Sigmoid colon (tissue), 7 donors: Measurements from ENCODE around the gene POU6F1. TPM values are rescaled to one million over a fixed set of nuclear protein-coding genes. Genes with fewer than 3 reads are reported as not detected.
A peak's percentile ranks its signal among the peaks of the same experiment; 100 is the strongest.

Experiments used
- DNase-seq: peaks from one replicate; pipeline ENCODE4 v3.0.0-alpha.2; 2019
- H3K27ac ChIP-seq, 4 donors: fragments of 200-600 bp; sonication (generic); one replicate each; pipeline ENCODE4 v1.5.1; 2016 to 2019; ENCODE audit warnings: mild to moderate bottlenecking in 1 of 4
- H3K27me3 ChIP-seq, 3 donors: fragments of 200-600 bp; sonication (generic); one replicate each; pipeline ENCODE4 v1.5.1; 2019; ENCODE audit warnings: mild to moderate bottlenecking in 1 of 3
- H3K36me3 ChIP-seq, 4 donors: fragments of 200-600 bp; sonication (generic); one replicate each; pipeline ENCODE4 v1.5.1; 2016 to 2019
- H3K4me1 ChIP-seq, 4 donors: fragments of 200-600 bp; sonication (generic); one replicate each; pipeline ENCODE4 v1.5.1; 2017 to 2019
- H3K4me3 ChIP-seq, 4 donors: fragments of 200-600 bp; sonication (generic); one replicate each; pipeline ENCODE4 v1.5.1; 2017 to 2019; ENCODE audit warnings: mild to moderate bottlenecking in 2 of 4, moderate library complexity in 1 of 4
- H3K9me3 ChIP-seq, 4 donors: fragments of 200-600 bp in 3 of 4; sonication (generic) in 3 of 4; one replicate each; pipeline versions ENCODE4 v1.5.1 to v1.6.1; 2013 to 2019
- CTCF ChIP-seq, 4 experiments: fragments of 450-650 bp in 3 of 4; fragments of 200-600 bp in 1 of 4; IDR thresholded peaks; one replicate each; pipeline ENCODE4 v1.5.1; 2016 to 2019; ENCODE audit warnings: antibody characterized with exemption in 4 of 4, mild to moderate bottlenecking in 3 of 4, moderate library complexity in 2 of 4
- EP300 ChIP-seq, 4 donors: sonication (generic); formaldehyde crosslinking; IDR thresholded peaks; one replicate each; pipeline ENCODE4 v1.6.1; 2017; ENCODE audit warnings: antibody characterized with exemption in 4 of 4
- POLR2A ChIP-seq, 2 donors: fragments of 450-650 bp; IDR thresholded peaks; one replicate each; pipeline ENCODE4 v1.6.1; 2016; ENCODE audit warnings: antibody characterized with exemption in 2 of 2, mild to moderate bottlenecking in 2 of 2, moderate library complexity in 2 of 2
- POLR2AphosphoS5 ChIP-seq, 4 donors: sonication (generic); formaldehyde crosslinking; IDR thresholded peaks; one replicate each; pipeline ENCODE4 v1.6.1; 2017; ENCODE audit warnings: antibody characterized with exemption in 4 of 4
- WGBS, 2 donors: extraction: QIAGEN DNeasy Blood & Tissue Kit; methylation state at CpG; one replicate each; pipeline ENCODE4 v1.1.7; 2013; 5-methylcytosine and 5-hydroxymethylcytosine counted together
- intact Hi-C: fragments of 100-400 bp; cut with DNase I; formaldehyde crosslinking; loops from one replicate; pipeline ENCODE4 v1.15.1; 2023
- polyA plus RNA-seq, 3 donors: library from polyadenylated mRNA; stranded (reverse); fragments of 200-250 nt; gene quantifications; one replicate each; pipeline ENCODE4 v1.2.3, GENCODE V29; 2013
- total RNA-seq, 4 donors: library from RNA; depleted of rRNA; stranded (reverse); fragments of >200 nt; gene quantifications; one replicate each; pipeline ENCODE4 v1.1.0, GENCODE V29; 2016
- donor health status: healthy with polysubstance abuse.
- donor health status: Bipolar disorder and iron deficiency.
- donor health status: healthy.

POU6F1 gene
- total and polyA plus RNA-seq, 7 donors: 1.2 to 15.8 (median 5.8) TPM

DNA sequence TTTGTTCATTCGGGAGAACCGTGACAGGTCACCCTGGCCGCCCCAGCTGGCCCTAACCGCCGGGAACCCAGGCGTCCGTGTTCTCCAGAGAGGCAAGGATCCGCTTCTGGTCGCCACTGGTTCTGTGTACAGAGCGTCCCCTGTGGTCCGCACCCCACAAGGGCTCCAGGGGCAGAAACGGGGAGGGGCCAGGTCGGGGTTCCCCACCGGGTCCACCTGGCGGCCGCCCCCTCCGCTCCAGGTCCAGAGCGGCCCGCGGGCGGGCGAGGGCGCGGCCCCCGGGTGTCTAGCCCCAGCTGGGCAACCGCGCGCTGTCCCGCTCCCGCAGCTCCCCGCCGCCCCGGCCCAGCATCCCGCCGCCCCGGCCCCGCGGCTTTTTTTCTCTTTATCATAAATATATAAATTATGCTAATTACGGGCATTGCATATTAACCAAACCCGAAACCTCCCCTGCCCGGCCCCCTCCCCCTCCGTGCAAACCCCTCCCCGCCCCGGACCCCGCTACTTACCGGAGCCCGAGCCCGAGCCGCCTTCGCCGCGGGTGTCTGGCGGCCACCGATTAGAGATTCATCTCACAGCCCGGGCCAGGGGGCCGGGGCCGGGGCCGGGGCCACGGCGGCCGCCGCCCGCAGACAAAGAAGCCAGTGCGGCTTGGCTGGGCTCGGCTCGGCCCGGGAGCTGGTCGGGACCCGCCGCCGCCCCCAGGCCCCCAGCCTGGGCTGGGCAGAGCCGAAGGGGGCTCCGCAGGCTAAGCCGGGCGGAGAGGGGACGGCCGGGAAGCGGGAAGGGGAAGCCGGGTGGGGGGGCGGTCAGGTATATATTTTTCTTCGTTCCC, 512 bp downstream of the POU6F1 start:
- peak in 3 of 4 donors; percentile 25 to 32 (median 32) for TF ChIP-seq POLR2AphosphoS5 (IDR thresholded peaks at IDR 0.05)
- TF ChIP-seq EP300 (IDR thresholded peaks at IDR 0.05): no peak
- peak in 1 of 4 experiments; percentile 10 for TF ChIP-seq CTCF (IDR thresholded peaks at IDR 0.05)
- intact Hi-C loops: loop anchor here (5.0 kb wide), 1 partner anchor 170 kb away; the partner anchor contains the start of gene LETMD1
- H3K4me1 ChIP-seq: peaks cover 0 to 25% (median 16%) of the 10 kb centered on the region in 4 donors
- DNase-seq: peak; percentile 83
- peak overlapping the region; percentile 89 to 98 (median 94) for H3K4me3 ChIP-seq
- H3K9me3 ChIP-seq: no peaks in the 10 kb centered on the region
- 1 to 2% methylated on average over 81 of the region's 81 CpGs for WGBS, 2 donors
- peak overlapping the region; percentile 98 to 100 (median 99) for H3K27ac ChIP-seq
- no peaks in the 10 kb centered on the region for H3K36me3 ChIP-seq
- no peaks in the 10 kb centered on the region for H3K27me3 ChIP-seq

GRCh38 chr12:51216642-51217041, 1.2 kb downstream of the POU6F1 start:
- WGBS, 2 donors: 61 to 70% methylated on average over 7 of the region's 7 CpGs
- peaks cover 0 to 25% (median 16%) of the 10 kb centered on the region in 4 donors for H3K4me1 ChIP-seq
- H3K36me3 ChIP-seq: no peaks in the 10 kb centered on the region
- H3K27me3 ChIP-seq: no peaks in the 10 kb centered on the region
- no peaks in the 10 kb centered on the region for H3K9me3 ChIP-seq
- peak overlapping the region; percentile 98 to 100 (median 99) for H3K27ac ChIP-seq
- DNase-seq: no peak
- intact Hi-C loops: loop anchor here (5.0 kb wide), 1 partner anchor 169 kb away; the partner anchor contains the start of gene LETMD1
- TF ChIP-seq CTCF (IDR thresholded peaks at IDR 0.05) (no peak), POLR2AphosphoS5 (IDR thresholded peaks at IDR 0.05) (no peak), POLR2A (IDR thresholded peaks at IDR 0.05) (no peak), EP300 (IDR thresholded peaks at IDR 0.05) (no peak)
- peak overlapping the region; percentile 89 to 98 (median 94) for H3K4me3 ChIP-seq

- TF ChIP-seq POLR2A (IDR thresholded peaks at IDR 0.05) (no peak), POLR2AphosphoS5 (IDR thresholded peaks at IDR 0.05) (no peak), CTCF (IDR thresholded peaks at IDR 0.05) (no peak)
- intact Hi-C loops: loop anchor here (5.0 kb wide), 1 partner anchor 168 kb away; the partner anchor contains the start of gene LETMD1
- WGBS, 2 donors: 91 to 94% methylated on average over 5 of the region's 5 CpGs
- no peak for DNase-seq
- Histone ChIP-seq H3K36me3 (peaks cover 0 to 6% (median 0%) of the 10 kb centered on the region in 4 donors), H3K27ac (no peak overlapping the region), H3K27me3 (no peaks in the 10 kb centered on the region), H3K9me3 (no peaks in the 10 kb centered on the region), H3K4me3 (no peak overlapping the region), H3K4me1 (peaks cover 0 to 25% (median 16%) of the 10 kb centered on the region in 4 donors)
These were observed 3.0 kb downstream of the POU6F1 start for GRCh38 chr12:51214895-51215294.

- no peak for DNase-seq
- Histone ChIP-seq H3K4me3 (no peak overlapping the region), H3K9me3 (no peaks in the 10 kb centered on the region), H3K4me1 (peaks cover 0 to under 1% (median 0%) of the 10 kb centered on the region in 4 donors), H3K36me3 (peaks cover 0 to 17% (median 4%) of the 10 kb centered on the region in 4 donors), H3K27ac (no peak overlapping the region), H3K27me3 (no peaks in the 10 kb centered on the region)
- WGBS, 2 donors: 69 to 75% methylated on average over 2 of the region's 2 CpGs
- intact Hi-C loops: no loop called here
- no peak for TF ChIP-seq POLR2A (IDR thresholded peaks at IDR 0.05)
- no peak for TF ChIP-seq POLR2AphosphoS5 (IDR thresholded peaks at IDR 0.05)
- no peak for TF ChIP-seq EP300 (IDR thresholded peaks at IDR 0.05)
- no peak for TF ChIP-seq CTCF (IDR thresholded peaks at IDR 0.05)
These were observed 7.0 kb downstream of the POU6F1 start for GRCh38 chr12:51210690-51211395.
